Uterus (tissue), 4 donors: ENCODE data around the gene PAM. TPM values are rescaled to one million over a fixed set of nuclear protein-coding genes. Genes with fewer than 3 reads are reported as not detected.
"Not testable (repeated sequence)": the region's sequence is repeated elsewhere in the genome, so short reads cannot be mapped to it uniquely, and the experiment has no call there.

Source experiments
- DNase-seq, 2 donors: peaks; one replicate each; pipeline ENCODE4 v3.0.0-alpha.2; 2019 to 2020
- H3K27ac ChIP-seq, 2 donors: fragments of 200-600 bp; sonication (generic); 1 replicate in 1 of 2; 2 replicates in 1 of 2; pipeline ENCODE4 v1.5.1; 2016 to 2018
- H3K27me3 ChIP-seq, 2 donors: fragments of 200-600 bp; sonication (generic); one replicate each; pipeline ENCODE4 v1.5.1; 2018 to 2019; ENCODE audit warnings: control low read depth in 1 of 2
- H3K36me3 ChIP-seq, 2 donors: fragments of 200-600 bp; sonication (generic); one replicate each; pipeline ENCODE4 v1.5.1; 2019; ENCODE audit warnings: control low read depth in 1 of 2
- H3K4me1 ChIP-seq, 2 donors: fragments of 200-600 bp; sonication (generic); one replicate each; pipeline ENCODE4 v1.5.1; 2018 to 2019; ENCODE audit warnings: control low read depth in 1 of 2
- H3K4me3 ChIP-seq, 2 donors: fragments of 200-600 bp; sonication (generic); 1 replicate in 1 of 2; 2 replicates in 1 of 2; pipeline ENCODE4 v1.5.1; 2018 to 2019; ENCODE audit warnings: mild to moderate bottlenecking in 1 of 2
- H3K9me3 ChIP-seq, 2 donors: fragments of 200-600 bp; sonication (generic); one replicate each; pipeline ENCODE4 v1.5.1; 2019; ENCODE audit warnings: control low read depth in 1 of 2
- POLR2A ChIP-seq, 2 donors: fragments of 450-650 bp; IDR thresholded peaks; one replicate each; pipeline ENCODE4 v1.6.1; 2016; ENCODE audit warnings: antibody characterized with exemption in 2 of 2, mild to moderate bottlenecking in 1 of 2, moderate library complexity in 1 of 2
- intact Hi-C: fragments of 100-400 bp; cut with DNase I; formaldehyde crosslinking; loops from one replicate; pipeline ENCODE4 v1.15.1; 2023; ENCODE audit warnings: low total_unique reads
- total RNA-seq, 4 donors: library from RNA; depleted of rRNA in 3 of 4; stranded (reverse); fragments of >200 nt in 3 of 4; gene quantifications; one replicate each; pipeline versions ENCODE4 v1.1.0 to v1.2.4, GENCODE V29; 2014 to 2023
- TF ChIP-seq, protein P1 (sequence below), 4 experiments: fragments of 200-600 bp in 2 of 4; fragments of 450-650 bp in 2 of 4; sonication (generic) in 2 of 4; IDR thresholded peaks; one replicate each; pipeline ENCODE4 v1.5.1; 2016 to 2019; ENCODE audit warnings: antibody characterized with exemption in 4 of 4, mild to moderate bottlenecking in 2 of 4, moderate library complexity in 1 of 4
- donor health status: DM: yes; HTN: yes; CAD: no.

The PAM gene
- total RNA-seq, 4 donors from 2014 or later = 101 to 502 (median 168) TPM

DNA sequence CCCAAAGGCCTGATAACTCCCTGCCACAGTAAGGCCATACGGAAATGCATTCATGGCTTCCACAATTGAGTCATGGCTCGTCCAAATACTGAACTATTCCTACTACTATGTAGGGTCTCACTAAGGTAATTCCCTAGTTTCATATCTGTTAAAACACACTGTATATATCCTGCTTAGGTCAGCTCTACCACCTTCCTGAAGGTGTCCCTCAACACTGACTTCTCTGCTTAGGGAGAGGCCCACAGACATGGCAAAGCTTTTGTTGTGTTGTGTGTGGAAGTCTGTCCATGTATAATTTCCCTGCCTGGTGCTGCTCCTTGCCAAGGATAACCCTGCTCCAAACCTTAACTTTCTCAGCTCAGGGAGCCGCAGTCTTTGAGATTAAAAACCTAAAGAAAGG is 304.4 kb downstream of the PAM start:
- Histone ChIP-seq H3K27me3 (no peaks in the 10 kb centered on the region), H3K4me1 (no peaks in the 10 kb centered on the region), H3K9me3 (no peaks in the 10 kb centered on the region), H3K4me3 (no peak overlapping the region), H3K36me3 (no peaks in the 10 kb centered on the region), H3K27ac (no peak overlapping the region)
- DNase-seq = no peak
- TF ChIP-seq, protein P1, sequence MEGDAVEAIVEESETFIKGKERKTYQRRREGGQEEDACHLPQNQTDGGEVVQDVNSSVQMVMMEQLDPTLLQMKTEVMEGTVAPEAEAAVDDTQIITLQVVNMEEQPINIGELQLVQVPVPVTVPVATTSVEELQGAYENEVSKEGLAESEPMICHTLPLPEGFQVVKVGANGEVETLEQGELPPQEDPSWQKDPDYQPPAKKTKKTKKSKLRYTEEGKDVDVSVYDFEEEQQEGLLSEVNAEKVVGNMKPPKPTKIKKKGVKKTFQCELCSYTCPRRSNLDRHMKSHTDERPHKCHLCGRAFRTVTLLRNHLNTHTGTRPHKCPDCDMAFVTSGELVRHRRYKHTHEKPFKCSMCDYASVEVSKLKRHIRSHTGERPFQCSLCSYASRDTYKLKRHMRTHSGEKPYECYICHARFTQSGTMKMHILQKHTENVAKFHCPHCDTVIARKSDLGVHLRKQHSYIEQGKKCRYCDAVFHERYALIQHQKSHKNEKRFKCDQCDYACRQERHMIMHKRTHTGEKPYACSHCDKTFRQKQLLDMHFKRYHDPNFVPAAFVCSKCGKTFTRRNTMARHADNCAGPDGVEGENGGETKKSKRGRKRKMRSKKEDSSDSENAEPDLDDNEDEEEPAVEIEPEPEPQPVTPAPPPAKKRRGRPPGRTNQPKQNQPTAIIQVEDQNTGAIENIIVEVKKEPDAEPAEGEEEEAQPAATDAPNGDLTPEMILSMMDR (IDR thresholded peaks at IDR 0.05) = no peak
- TF ChIP-seq POLR2A (IDR thresholded peaks at IDR 0.05) = no peak
- intact Hi-C loops = no loop called here

DNA sequence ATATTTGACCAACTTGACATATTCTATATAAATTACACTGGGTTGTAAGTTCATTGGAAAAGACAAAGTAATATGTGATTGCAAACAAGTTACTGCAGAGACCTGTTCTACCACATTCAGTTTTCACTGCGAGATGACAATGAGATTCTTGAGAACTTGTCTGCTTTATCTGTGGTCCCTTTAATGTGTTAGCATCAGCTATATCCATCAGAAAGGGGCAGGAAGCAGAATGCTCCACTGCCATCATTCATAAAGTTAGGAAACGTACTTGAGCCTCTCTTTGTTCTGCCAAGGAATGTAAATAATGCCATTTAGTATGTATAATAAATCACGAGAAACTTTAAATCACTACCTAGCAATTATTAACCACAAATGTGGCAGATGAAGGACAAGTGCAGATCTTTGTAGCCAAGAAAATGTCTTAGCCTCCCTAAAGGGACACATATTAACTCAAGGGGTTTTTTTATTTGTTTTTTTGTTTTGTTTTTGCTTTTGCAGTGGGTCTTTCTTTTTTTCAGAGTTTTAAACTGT is 305.4 kb downstream of the PAM start:
- no peaks in the 10 kb centered on the region for H3K4me1 ChIP-seq
- H3K9me3 ChIP-seq = no peaks in the 10 kb centered on the region

DNA sequence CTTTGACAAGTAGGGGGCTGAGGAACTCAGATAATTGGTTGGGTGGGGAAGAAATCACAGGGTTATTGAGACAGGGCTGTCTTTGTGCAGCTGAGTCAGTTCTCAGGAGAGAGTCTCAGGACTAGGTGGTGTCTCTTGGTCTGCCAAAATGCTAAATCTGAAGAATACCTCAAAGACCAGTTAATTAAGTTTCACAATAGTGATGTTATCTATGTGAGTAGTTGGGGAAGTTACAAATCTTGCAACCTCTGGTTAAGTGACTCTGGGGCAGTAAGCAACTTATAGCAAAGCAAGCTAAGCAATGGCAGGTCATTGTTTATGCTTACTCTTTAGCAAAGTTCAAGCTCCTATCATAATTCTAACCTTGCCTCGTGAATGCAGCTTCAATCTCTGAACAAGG is 311.2 kb downstream of the PAM start:
- no peak for DNase-seq
- Histone ChIP-seq H3K4me1 (no peaks in the 10 kb centered on the region), H3K27me3 (no peaks in the 10 kb centered on the region), H3K36me3 (no peaks in the 10 kb centered on the region), H3K9me3 (no peaks in the 10 kb centered on the region), H3K4me3 (no peak overlapping the region), H3K27ac (no peak overlapping the region)
- intact Hi-C loops = no loop called here
- TF ChIP-seq POLR2A (IDR thresholded peaks at IDR 0.05) = no peak
- TF ChIP-seq, protein P1 (IDR thresholded peaks at IDR 0.05) = no peak

More for the DNA sequence above, 305.4 kb downstream of the PAM start:
- intact Hi-C loops = no loop called here
- no peaks in the 10 kb centered on the region for H3K36me3 ChIP-seq
- DNase-seq = no peak
- no peak overlapping the region for H3K27ac ChIP-seq
- TF ChIP-seq, protein P1 (IDR thresholded peaks at IDR 0.05) = no peak
- TF ChIP-seq POLR2A (IDR thresholded peaks at IDR 0.05) = no peak
- no peak overlapping the region for H3K4me3 ChIP-seq
- H3K27me3 ChIP-seq = no peaks in the 10 kb centered on the region

DNA sequence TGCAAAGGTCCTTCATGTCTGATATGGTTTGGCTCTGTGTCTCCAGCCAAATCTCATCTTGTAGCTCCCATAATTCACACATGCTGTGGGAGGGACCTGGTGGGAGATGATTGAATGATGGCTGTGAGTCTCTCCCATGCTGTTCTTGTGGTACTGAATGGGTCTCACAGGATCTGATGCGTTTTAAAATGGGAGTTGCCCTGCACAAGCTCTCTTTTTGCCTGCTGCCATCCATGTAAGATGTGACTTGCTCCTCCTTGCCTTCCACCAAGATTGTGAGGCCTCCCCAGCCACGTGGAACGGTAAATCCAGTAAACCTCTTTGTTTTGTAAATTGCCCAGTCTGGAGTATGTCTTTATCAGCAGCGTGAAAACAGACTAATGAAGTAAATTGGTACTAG is 318.4 kb downstream of the PAM start:
- H3K9me3 ChIP-seq, H3K4me1 ChIP-seq, H3K27me3 ChIP-seq, H3K27ac ChIP-seq, DNase-seq, intact Hi-C loops, H3K36me3 ChIP-seq, H3K4me3 ChIP-seq: not testable (repeated sequence)

DNA sequence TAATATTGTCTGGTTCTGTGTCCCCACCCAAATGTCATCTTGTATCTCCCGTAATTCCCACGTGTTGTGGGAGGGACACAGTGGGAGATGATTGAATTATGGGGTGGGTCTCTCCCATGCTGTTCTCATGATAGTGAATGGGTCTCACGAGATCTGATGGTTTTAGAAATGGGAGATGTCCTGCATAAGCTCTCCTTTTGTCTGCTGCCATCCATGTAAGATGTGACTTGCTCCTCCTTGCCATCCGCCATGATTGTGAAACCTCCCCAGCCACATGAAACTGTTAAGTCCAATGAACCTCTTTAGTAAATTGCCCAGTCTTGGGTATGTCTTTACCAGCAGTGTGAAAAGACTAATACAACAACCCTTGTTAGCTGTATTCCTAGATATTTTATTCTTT is 320.3 kb downstream of the PAM start:
- no peak overlapping the region for H3K27ac ChIP-seq
- H3K27me3 ChIP-seq = no peaks in the 10 kb centered on the region
- TF ChIP-seq, protein P1 (IDR thresholded peaks at IDR 0.05) = no peak
- TF ChIP-seq POLR2A (IDR thresholded peaks at IDR 0.05) = no peak
- no peaks in the 10 kb centered on the region for H3K4me1 ChIP-seq
- DNase-seq = no peak
- no peaks in the 10 kb centered on the region for H3K36me3 ChIP-seq
- H3K9me3 ChIP-seq = peaks cover 0 to 15% of the 10 kb centered on the region in 2 donors
- no peak overlapping the region for H3K4me3 ChIP-seq
- intact Hi-C loops = no loop called here
